HG02759 (cell line): ENCODE data around the gene MRPL38.

Experiments
- ATAC-seq: cut with Tn5 transposase; IDR thresholded peaks from one replicate; pipeline ENCODE4 v1.9.1; 2021; ENCODE audit warnings: mild to moderate bottlenecking, moderate library complexity; ENCODE audit not compliant: unreplicated experiment

MRPL38 gene

GRCh38 chr17:75920045-75920560, 15.4 kb upstream of the MRPL38 start:
- ATAC-seq: no peak

GRCh38 chr17:75919611-75920010, 14.9 kb upstream of the MRPL38 start:
- ATAC-seq: no peak

- ATAC-seq: no peak
Measured at GRCh38 chr17:75917917-75918445, 13.3 kb upstream of the MRPL38 start.

- no peak for ATAC-seq
Measured at GRCh38 chr17:75917141-75917916, 12.6 kb upstream of the MRPL38 start.

GRCh38 chr17:75915268-75915667, 10.6 kb upstream of the MRPL38 start:
- ATAC-seq: no peak

GRCh38 chr17:75914643-75915267, 10.1 kb upstream of the MRPL38 start:
- ATAC-seq: no peak

DNA sequence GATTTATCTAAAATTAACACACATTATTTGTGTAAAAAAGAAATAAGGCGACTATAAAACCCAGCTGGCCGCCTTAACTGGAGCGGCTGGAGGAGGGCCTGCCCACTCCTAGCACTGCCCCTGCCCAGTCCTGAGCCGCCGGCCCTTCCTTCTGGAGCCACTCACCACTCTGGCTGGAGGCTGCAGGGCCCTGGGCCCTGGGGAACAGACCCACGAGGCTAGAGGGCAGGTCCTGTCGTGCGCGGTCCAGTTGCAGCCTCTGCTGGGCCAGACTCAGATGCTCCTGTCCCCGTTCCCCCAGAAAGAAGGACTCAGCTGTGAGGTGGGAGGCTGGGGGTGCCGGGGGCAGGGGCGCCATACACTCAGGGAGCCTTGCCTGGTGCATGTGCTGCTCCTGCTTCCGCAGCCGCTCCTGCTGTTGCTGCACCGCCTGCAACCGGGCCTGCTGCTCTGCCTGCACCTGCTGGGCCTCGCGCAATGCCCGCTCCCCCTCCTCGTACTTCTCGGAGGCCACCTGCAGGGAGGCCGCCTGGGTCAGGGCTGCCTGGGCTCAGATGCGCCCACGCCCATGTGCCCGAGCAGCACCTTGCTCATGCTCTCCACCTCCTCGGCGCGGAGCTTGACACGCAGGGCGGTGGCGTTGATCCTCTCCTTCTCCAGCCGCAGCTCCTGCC, 9.0 kb upstream of the MRPL38 start:
- ATAC-seq: no peak

DNA sequence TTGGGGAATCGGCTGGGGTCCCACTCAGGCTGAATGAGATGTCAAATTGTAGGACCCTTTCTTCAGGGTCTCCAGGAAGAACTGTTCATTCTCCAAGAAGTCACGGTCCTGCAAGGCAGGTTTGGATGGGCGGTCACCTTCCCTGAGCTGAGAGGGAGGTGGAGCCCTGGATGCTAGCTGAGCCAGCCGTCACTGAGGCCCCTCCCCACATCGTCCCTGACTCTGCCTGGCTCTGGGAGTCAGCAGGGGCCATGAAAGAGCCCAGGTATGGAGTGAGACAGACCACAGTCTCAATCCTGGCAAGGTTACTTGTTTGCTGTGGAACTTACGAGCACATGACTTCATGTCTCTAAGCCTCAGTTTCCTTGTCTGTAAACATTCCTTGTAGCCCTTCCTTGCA, 6.0 kb upstream of the MRPL38 start:
- no peak for ATAC-seq

DNA sequence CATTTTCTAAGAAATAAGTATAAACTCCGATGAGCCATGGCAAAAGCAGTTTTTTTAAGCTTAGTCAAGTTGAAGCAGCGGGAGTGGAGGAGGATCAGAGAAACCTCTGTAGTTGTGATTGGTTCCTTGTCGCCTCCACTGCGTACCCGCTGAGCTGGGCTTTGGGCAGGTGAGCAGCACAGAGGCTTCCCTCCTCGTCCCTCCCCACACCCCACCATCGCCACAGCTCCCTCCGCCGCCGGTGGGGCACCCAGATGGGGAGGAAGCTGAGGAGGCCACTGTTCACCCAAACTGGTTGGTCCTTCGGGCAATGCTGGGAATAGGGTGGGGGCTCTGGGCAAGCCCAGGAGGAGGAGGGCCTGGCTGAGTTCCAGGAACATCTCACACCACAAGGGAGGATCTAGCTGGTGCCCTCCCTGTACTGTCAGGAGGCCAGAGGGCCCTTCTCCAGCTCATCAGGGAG, 5.2 kb upstream of the MRPL38 start:
- ATAC-seq: no peak

DNA sequence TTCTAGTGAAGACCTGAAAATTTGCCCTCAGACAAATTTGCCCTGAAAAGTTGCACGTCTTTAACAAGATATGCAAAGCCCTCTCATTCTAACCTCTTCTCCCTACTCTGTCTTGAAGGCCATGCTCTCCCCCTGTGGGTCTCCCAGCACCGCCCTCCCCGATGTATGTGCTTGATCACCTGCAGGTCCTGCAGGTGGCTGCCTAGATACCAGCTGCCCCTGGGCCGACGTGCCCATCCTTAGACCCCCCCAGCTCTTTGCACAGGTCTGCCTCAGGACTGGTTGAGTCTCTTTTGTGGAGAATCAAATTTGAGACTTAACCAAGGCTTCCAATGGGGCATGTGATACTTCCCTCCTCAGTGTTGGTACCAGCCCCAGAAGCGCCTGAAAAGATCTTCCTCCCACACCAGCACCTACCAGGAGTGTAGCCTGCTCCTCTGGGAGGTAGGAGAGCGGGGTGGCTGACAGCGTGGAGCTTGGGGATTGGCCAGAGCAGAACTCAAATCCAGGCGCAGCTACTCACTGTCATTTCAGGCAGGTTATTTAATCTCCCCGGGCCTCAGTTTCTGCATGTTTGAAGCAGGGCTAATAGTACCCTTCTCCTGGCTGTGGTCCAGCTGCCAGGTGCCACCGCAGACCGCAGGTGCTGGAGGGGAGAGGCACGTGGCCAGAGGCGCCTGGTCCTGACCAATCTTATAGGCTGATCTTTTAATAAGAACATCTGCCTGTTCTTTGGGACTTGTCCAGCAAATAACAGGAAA, 4.5 kb upstream of the MRPL38 start:
- ATAC-seq: no peak

GRCh38 chr17:75908201-75908600, 3.5 kb upstream of the MRPL38 start:
- ATAC-seq: no peak

DNA sequence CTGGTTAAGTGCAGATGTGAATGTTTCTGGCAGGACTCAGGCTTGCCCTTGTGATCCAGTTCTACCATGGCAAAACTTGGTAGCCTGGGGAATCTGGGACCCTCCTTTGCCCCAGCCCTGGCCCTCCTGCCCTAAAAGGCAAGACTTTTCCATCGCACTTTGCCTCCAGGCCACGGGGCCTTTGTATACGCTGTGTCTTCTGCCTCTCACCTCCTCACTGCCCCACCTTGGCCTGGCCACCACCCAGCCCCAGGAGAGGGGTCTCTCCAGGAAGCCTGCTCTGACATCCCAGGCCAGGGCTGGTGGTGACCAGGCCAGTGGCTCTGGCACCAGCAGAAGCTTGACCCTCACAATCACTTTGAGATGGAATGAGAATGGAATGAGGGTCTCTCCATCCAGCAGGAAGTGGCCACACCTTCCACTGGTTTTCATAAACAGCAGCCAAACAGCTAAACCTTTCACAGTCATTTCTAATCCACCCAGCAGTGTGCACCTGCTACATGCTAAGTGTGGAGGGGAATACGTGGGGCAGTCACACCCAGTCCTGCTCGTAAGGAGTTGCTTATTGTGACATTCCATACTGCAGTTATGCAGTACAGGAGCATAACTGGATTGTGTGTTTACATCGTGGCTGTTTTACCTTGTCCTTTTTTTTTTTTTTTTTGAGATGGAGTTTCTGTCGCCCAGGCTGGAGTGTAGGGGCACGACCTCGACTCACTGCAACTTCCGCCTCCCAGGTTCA, 1.6 kb upstream of the MRPL38 start:
- no peak for ATAC-seq

DNA sequence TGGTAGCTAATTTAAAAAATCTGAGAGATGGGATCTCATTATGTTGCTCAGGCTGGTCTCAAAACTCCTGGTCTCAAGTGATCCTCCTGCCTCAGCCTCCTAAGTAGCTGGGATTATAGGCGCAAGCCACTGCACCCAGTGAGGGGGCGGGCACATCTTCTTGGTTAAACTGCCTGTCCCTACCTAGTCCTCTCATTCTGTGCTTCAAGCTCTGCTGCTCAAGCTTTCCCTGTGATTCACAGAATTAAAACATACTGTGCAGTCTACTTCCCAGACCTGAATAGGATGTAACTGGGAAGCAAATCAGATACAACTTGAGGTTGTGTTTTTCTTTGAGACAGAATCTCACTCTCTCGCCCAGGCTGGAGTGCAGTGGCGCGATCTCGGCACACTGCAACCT, 2.3 kb downstream of the MRPL38 start:
- ATAC-seq: no peak

GRCh38 chr17:75901727-75902126, 3.0 kb downstream of the MRPL38 start:
- ATAC-seq: no peak

DNA sequence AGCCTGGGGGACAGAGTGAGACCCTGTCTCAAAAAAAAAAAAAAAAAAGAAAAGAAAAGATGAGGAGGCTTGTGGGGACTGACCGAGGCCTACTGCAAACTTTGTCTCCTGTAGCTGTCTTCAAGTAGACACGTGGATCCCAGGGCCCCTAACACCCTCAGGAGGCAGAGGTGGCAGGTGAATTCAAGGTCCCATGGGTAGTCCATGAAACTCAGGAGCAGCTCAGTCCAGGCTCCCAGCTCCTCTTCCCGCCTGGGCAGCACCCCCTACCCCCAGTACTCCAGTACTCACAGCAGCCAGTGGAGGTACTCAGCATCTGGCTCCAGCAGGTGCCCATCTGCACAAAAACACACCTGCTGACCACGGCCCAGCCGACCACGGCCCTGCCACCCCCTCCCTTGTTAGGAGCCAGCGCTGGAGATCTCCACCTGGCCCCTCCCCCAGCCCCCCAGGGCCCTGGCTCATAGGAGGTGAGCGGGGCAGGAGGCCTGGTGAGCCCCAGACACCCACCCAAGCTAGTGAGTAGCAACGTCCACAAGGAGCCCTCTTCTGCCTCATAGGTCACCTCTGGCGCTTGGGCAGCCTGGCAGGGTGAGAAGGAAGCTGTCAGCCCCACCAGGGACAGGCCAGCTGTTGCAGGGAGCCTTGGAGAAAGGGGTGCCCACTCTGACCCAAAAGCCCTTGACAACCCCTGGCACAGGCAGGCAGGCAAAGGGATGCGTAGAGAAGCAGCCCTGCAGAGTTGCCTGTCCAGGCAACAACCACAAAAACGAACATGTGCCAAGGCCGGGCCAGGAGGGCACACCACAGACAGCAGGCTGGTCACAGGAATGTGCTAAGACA, 3.8 kb downstream of the MRPL38 start:
- no peak for ATAC-seq

GRCh38 chr17:75899767-75900468, 4.8 kb downstream of the MRPL38 start:
- no peak for ATAC-seq

DNA sequence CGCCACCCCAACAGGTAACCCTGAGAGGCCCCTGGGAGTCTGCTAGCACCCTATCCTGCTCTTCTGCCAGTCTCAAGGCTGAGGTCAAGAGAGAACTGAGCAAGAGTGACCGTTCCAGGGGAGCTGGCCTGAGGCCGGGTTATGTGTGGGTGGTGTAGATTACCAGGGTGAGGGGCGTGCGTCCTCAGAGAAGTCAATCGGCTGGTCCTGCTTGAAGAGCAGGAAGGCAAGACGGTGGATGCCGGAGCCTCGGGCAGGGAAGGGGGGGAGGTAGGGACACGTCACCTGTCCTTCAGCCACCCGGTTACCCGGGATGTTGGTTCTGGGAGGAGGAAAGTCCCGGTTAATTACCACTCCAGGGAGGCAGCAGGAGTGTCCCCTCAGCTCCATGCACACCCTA, 5.3 kb downstream of the MRPL38 start:
- ATAC-seq: no peak

- ATAC-seq: no peak
Measured at GRCh38 chr17:75898791-75899190, 5.9 kb downstream of the MRPL38 start.

DNA sequence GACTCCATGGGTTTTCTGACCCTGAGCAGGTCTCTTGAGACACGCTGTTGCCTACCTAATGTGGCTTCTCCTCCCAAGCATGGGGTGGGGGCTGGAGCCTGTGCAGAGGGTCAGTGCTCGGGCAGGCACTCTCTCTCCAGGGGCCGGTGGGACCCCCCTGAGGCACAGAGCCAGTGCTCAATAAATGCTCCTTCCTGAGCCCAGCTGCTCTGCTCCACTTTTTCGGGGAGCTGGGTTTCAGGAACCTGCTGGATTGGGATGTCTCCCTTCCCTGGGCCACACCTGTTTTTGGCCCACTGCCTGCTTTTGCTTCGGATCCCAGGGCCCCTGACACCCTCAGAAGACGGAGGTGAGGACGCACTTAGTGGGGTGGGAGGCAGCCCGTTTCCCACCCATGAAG, 6.6 kb downstream of the MRPL38 start:
- ATAC-seq: no peak
